ENCODE data around the gene PSMG2. TPM values are rescaled to one million over a fixed set of nuclear protein-coding genes. Genes with fewer than 3 reads are reported as not detected.

The PSMG2 gene
- total and polyA plus RNA-seq, 4 experiments from 2014 or later = 59.7 to 139 (median 90.6) TPM

DNA sequence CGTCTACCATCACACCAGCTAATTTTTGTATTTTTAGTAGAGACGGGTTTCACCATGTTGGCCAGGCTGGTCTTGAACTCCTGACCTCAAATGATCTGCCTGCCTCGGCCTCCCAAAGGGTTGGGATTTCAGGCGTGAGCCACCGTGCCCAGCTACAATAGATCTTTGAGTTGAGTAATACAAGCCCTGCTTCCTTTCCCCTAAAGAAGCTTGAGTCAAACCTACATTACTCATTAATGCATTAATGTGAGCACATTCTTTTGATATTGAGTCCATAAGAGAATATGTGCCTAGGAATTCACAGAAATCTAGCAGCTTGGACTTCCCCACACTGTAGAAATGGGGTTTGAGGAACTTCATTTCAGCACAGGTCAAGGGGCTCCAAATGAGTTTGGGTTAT is 39.6 kb downstream of the PSMG2 start:
- no peak for DNase-seq
- no peak overlapping the region for H3K27ac ChIP-seq (ENCODE audit: low read depth, low read length)
- Mint-ChIP-seq H3K27me3 (no peaks in the 10 kb centered on the region), H3K4me3 (no peak overlapping the region), H3K9me3 (no peaks in the 10 kb centered on the region), H3K4me1 (peaks cover 0 to 2% (median 0%) of the 10 kb centered on the region in 4 donors), H3K27ac (no peak overlapping the region), H3K36me3 (no peaks in the 10 kb centered on the region)
- ChIA-PET CTCF (ENCODE audit: partially characterized antibody) (interaction anchor here (1.1 to 10.5 kb wide), 5 partner anchors 12 to 193 kb away, joined by 3 to 115 read pairs (median 25); no protein-coding TSS in a partner anchor), POLR2A (ENCODE audit: partially characterized antibody) (no interaction called here)
- intact Hi-C loops (cut with micrococcal nuclease) = no loop called here
- no peaks in the 10 kb centered on the region for H3K9me3 ChIP-seq (ENCODE audit: control insufficient read depth in 1 of 2, low read length in 2 of 2)
- no peak overlapping the region for H3K4me3 ChIP-seq (ENCODE audit: low read length in 2 of 2)
- H3K36me3 ChIP-seq (ENCODE audit: insufficient read depth, low read length) = no peaks in the 10 kb centered on the region
- no peaks in the 10 kb centered on the region for H3K4me1 ChIP-seq (ENCODE audit: insufficient read depth, low read length)
- H3K27me3 ChIP-seq (ENCODE audit: insufficient read depth, low read length) = no peaks in the 10 kb centered on the region

- H3K36me3 Mint-ChIP-seq = no peaks in the 10 kb centered on the region
- no peaks in the 10 kb centered on the region for H3K4me1 ChIP-seq (ENCODE audit: insufficient read depth, low read length)
- H3K36me3 ChIP-seq (ENCODE audit: insufficient read depth, low read length) = no peaks in the 10 kb centered on the region
- H3K4me1 Mint-ChIP-seq = peaks cover 0 to 2% (median 0%) of the 10 kb centered on the region in 4 donors
- H3K27me3 ChIP-seq (ENCODE audit: insufficient read depth, low read length) = no peaks in the 10 kb centered on the region
- CTCF ChIA-PET (ENCODE audit: partially characterized antibody) = interaction anchor here (0.8 to 10.5 kb wide), 9 partner anchors 14 to 415 kb away, joined by 4 to 115 read pairs (median 11); no protein-coding TSS in a partner anchor
- POLR2A ChIA-PET (ENCODE audit: partially characterized antibody) = interaction anchor here (1.2 kb wide), 1 partner anchor 140 kb away, joined by 3 read pairs; the partner anchor contains the start of gene PTPN2
- no peak overlapping the region for H3K4me3 Mint-ChIP-seq
- no peak overlapping the region for H3K27ac Mint-ChIP-seq
- H3K9me3 ChIP-seq (ENCODE audit: control insufficient read depth in 1 of 2, low read length in 2 of 2) = no peaks in the 10 kb centered on the region
- H3K4me3 ChIP-seq (ENCODE audit: low read length in 2 of 2) = no peak overlapping the region
- intact Hi-C loops (cut with micrococcal nuclease) = loop anchor here (1.0 kb wide), 2 partner anchors 150 to 190 kb away; no protein-coding TSS in a partner anchor
- H3K27me3 Mint-ChIP-seq = no peaks in the 10 kb centered on the region
- no peaks in the 10 kb centered on the region for H3K9me3 Mint-ChIP-seq
- H3K27ac ChIP-seq (ENCODE audit: low read depth, low read length) = no peak overlapping the region
- peak in 4 of 5 donors; percentile 33 to 43 (median 36) for DNase-seq
Measured at GRCh38 chr18:12744103-12744502, 41.3 kb downstream of the PSMG2 start.

GRCh38 chr18:12745095-12745795 is 42.4 kb downstream of the PSMG2 start:
- ChIA-PET POLR2A (ENCODE audit: partially characterized antibody) (interaction anchor here (1.2 kb wide), 1 partner anchor 139 kb away, joined by 3 read pairs; the partner anchor contains the start of gene PTPN2), CTCF (ENCODE audit: partially characterized antibody) (interaction anchor here (0.7 to 10.5 kb wide), 10 partner anchors 15 to 413 kb away, joined by 3 to 115 read pairs (median 8); no protein-coding TSS in a partner anchor)
- no peak for DNase-seq
- no peaks in the 10 kb centered on the region for H3K27me3 Mint-ChIP-seq
- H3K4me3 Mint-ChIP-seq = no peak overlapping the region
- H3K27ac ChIP-seq (ENCODE audit: low read depth, low read length) = no peak overlapping the region
- no peaks in the 10 kb centered on the region for H3K9me3 ChIP-seq (ENCODE audit: control insufficient read depth in 1 of 2, low read length in 2 of 2)
- no peak overlapping the region for H3K27ac Mint-ChIP-seq
- intact Hi-C loops (cut with micrococcal nuclease) = no loop called here
- H3K4me3 ChIP-seq (ENCODE audit: low read length in 2 of 2) = no peak overlapping the region
- H3K27me3 ChIP-seq (ENCODE audit: insufficient read depth, low read length) = no peaks in the 10 kb centered on the region
- H3K36me3 Mint-ChIP-seq = no peaks in the 10 kb centered on the region
- no peaks in the 10 kb centered on the region for H3K36me3 ChIP-seq (ENCODE audit: insufficient read depth, low read length)
- peaks cover 0 to 6% (median 2%) of the 10 kb centered on the region in 4 donors for H3K4me1 Mint-ChIP-seq
- H3K9me3 Mint-ChIP-seq = no peaks in the 10 kb centered on the region
- H3K4me1 ChIP-seq (ENCODE audit: insufficient read depth, low read length) = peaks cover 2% of the 10 kb centered on the region

GRCh38 chr18:12747530-12748315 is 44.9 kb downstream of the PSMG2 start:
- DNase-seq = no peak
- Histone ChIP-seq H3K27ac (ENCODE audit: low read depth, low read length) (no peak overlapping the region), H3K36me3 (ENCODE audit: insufficient read depth, low read length) (no peaks in the 10 kb centered on the region), H3K4me3 (ENCODE audit: low read length in 2 of 2) (no peak overlapping the region), H3K27me3 (ENCODE audit: insufficient read depth, low read length) (no peaks in the 10 kb centered on the region), H3K4me1 (ENCODE audit: insufficient read depth, low read length) (peaks cover 5% of the 10 kb centered on the region), H3K9me3 (ENCODE audit: control insufficient read depth in 1 of 2, low read length in 2 of 2) (no peaks in the 10 kb centered on the region)
- intact Hi-C loops (cut with micrococcal nuclease) = no loop called here
- no peaks in the 10 kb centered on the region for H3K9me3 Mint-ChIP-seq
- CTCF ChIA-PET (ENCODE audit: partially characterized antibody) = interaction anchor here (0.5 to 10.5 kb wide), 5 partner anchors 16 to 187 kb away, joined by 3 to 115 read pairs (median 6); partner anchors contain the start of gene PTPN2
- POLR2A ChIA-PET (ENCODE audit: partially characterized antibody) = no interaction called here
- peaks cover 0 to 11% (median 4%) of the 10 kb centered on the region in 4 donors for H3K4me1 Mint-ChIP-seq
- H3K36me3 Mint-ChIP-seq = no peaks in the 10 kb centered on the region
- H3K27me3 Mint-ChIP-seq = no peaks in the 10 kb centered on the region
- no peak overlapping the region for H3K4me3 Mint-ChIP-seq
- H3K27ac Mint-ChIP-seq = no peak overlapping the region

DNA sequence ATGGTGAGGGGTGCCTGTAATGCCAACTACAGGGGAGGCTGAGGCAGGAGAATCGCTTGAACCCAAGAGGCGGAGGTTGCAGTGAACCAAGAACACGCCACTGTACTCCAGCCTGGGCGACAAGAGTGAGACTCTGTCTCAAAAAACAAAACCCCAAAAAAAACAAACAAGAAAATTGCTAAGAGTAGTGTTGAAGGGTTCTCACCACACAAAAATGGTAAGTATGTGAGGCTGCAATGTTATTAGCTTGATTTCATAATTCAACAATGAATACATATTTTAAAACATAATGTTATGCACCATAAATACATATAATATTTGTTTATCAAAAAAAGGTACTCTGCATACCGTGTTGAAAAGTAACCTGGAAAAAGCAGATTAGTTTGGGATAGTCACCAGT is 45.8 kb downstream of the PSMG2 start:
- no peak for DNase-seq
- no peak overlapping the region for H3K4me3 ChIP-seq (ENCODE audit: low read length in 2 of 2)
- ChIA-PET POLR2A (ENCODE audit: partially characterized antibody) (interaction anchor here (1.2 kb wide), 1 partner anchor 200 kb away, joined by 4 read pairs; no protein-coding TSS in a partner anchor), CTCF (ENCODE audit: partially characterized antibody) (interaction anchor here (2.6 to 10.5 kb wide), 2 partner anchors 145 to 186 kb away, joined by 10 to 115 read pairs; no protein-coding TSS in a partner anchor)
- H3K27ac Mint-ChIP-seq = no peak overlapping the region
- peaks cover 0 to 11% (median 4%) of the 10 kb centered on the region in 4 donors for H3K4me1 Mint-ChIP-seq
- no peaks in the 10 kb centered on the region for H3K36me3 Mint-ChIP-seq
- H3K27me3 ChIP-seq (ENCODE audit: insufficient read depth, low read length) = no peaks in the 10 kb centered on the region
- H3K27me3 Mint-ChIP-seq = no peaks in the 10 kb centered on the region
- no peaks in the 10 kb centered on the region for H3K36me3 ChIP-seq (ENCODE audit: insufficient read depth, low read length)
- no peak overlapping the region for H3K4me3 Mint-ChIP-seq
- no peaks in the 10 kb centered on the region for H3K9me3 Mint-ChIP-seq
- no peaks in the 10 kb centered on the region for H3K9me3 ChIP-seq (ENCODE audit: control insufficient read depth in 1 of 2, low read length in 2 of 2)
- intact Hi-C loops (cut with micrococcal nuclease) = no loop called here
- peaks cover 5% of the 10 kb centered on the region for H3K4me1 ChIP-seq (ENCODE audit: insufficient read depth, low read length)
- H3K27ac ChIP-seq (ENCODE audit: low read depth, low read length) = no peak overlapping the region

DNA sequence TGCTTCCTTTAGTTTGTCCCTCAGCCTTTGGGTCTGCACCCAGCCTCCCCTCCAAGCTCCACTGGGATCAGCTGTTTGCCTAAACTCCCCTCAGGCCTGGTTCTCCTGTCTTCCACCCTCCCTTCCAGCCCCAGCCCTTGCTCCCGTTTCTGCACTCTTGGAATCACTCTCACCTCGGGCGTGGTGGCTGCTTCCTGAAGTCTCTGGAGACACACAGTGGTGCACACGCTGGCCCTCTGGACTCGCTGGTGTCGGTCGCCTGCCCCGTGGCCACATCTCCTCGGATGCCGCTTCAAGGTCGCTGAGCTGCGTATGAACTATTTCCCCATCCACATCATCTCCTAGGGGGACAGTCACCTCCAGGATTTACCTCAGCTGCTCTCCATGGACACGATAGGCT is 46.3 kb downstream of the PSMG2 start:
- H3K36me3 Mint-ChIP-seq = no peaks in the 10 kb centered on the region
- CTCF ChIA-PET (ENCODE audit: partially characterized antibody) = interaction anchor here (2.6 to 10.5 kb wide), 2 partner anchors 145 to 186 kb away, joined by 10 to 115 read pairs; no protein-coding TSS in a partner anchor

More for the DNA sequence above, 46.3 kb downstream of the PSMG2 start:
- Mint-ChIP-seq H3K4me3 (no peak overlapping the region), H3K4me1 (peaks cover 0 to 11% (median 3%) of the 10 kb centered on the region in 4 donors), H3K27me3 (no peaks in the 10 kb centered on the region), H3K27ac (peak overlapping the region in 1 of 7 donors; percentile 70), H3K9me3 (no peaks in the 10 kb centered on the region)
- Histone ChIP-seq H3K4me1 (ENCODE audit: insufficient read depth, low read length) (peaks cover 5% of the 10 kb centered on the region), H3K27me3 (ENCODE audit: insufficient read depth, low read length) (no peaks in the 10 kb centered on the region), H3K9me3 (ENCODE audit: control insufficient read depth in 1 of 2, low read length in 2 of 2) (no peaks in the 10 kb centered on the region), H3K4me3 (ENCODE audit: low read length in 2 of 2) (no peak overlapping the region), H3K36me3 (ENCODE audit: insufficient read depth, low read length) (no peaks in the 10 kb centered on the region), H3K27ac (ENCODE audit: low read depth, low read length) (no peak overlapping the region)
- intact Hi-C loops (cut with micrococcal nuclease) = no loop called here
- POLR2A ChIA-PET (ENCODE audit: partially characterized antibody) = interaction anchor here (1.2 kb wide), 1 partner anchor 199 kb away, joined by 4 read pairs; no protein-coding TSS in a partner anchor
- DNase-seq = no peak
